GM19193 (cell line): ENCODE results near the gene TBC1D10A.

Experiments
- POLR2A ChIP-seq: IDR thresholded peaks from 4 replicates; pipeline ENCODE4 v1.6.1; 2011; ENCODE audit not compliant: insufficient read depth, insufficient read length; ENCODE audit errors: extremely low read depth

Gene TBC1D10A

GRCh38 chr22:30301995-30302809, 24.5 kb downstream of the TBC1D10A start:
- TF ChIP-seq POLR2A: no peak

GRCh38 chr22:30299322-30299721, 27.4 kb downstream of the TBC1D10A start:
- no peak for TF ChIP-seq POLR2A

- TF ChIP-seq POLR2A: no peak
These were observed 28.6 kb downstream of the TBC1D10A start for GRCh38 chr22:30297991-30298701.

- TF ChIP-seq POLR2A: no peak
These were observed 29.3 kb downstream of the TBC1D10A start for GRCh38 chr22:30297276-30297990.

GRCh38 chr22:30296833-30297232, 29.9 kb downstream of the TBC1D10A start:
- TF ChIP-seq POLR2A: no peak

- TF ChIP-seq POLR2A: no peak
These were observed 30.4 kb downstream of the TBC1D10A start for GRCh38 chr22:30296324-30296723.

- TF ChIP-seq POLR2A: no peak
These were observed 31.2 kb downstream of the TBC1D10A start for GRCh38 chr22:30295576-30295975.

- TF ChIP-seq POLR2A: no peak
These were observed 31.9 kb downstream of the TBC1D10A start for GRCh38 chr22:30294830-30295229.

- no peak for TF ChIP-seq POLR2A
These were observed 32.7 kb downstream of the TBC1D10A start for GRCh38 chr22:30294066-30294465.

- TF ChIP-seq POLR2A: no peak
These were observed 33.7 kb downstream of the TBC1D10A start for GRCh38 chr22:30293026-30293425.

- TF ChIP-seq POLR2A: no peak
These were observed 34.4 kb downstream of the TBC1D10A start for GRCh38 chr22:30292069-30292970.

- no peak for TF ChIP-seq POLR2A
These were observed 35.5 kb downstream of the TBC1D10A start for GRCh38 chr22:30291058-30291892.

GRCh38 chr22:30290342-30291057, 36.2 kb downstream of the TBC1D10A start:
- TF ChIP-seq POLR2A: peak; percentile 0

- TF ChIP-seq POLR2A: no peak
These were observed 36.8 kb downstream of the TBC1D10A start for GRCh38 chr22:30289980-30290313.
